Activated T-cell treated with anti-CD3 and anti-CD28 coated beads for 1 hour (primary cell): ENCODE measurements around the gene CTBP2.

Experiments
- DNase-seq: peaks from one replicate; pipeline ENCODE4 v3.0.0-alpha.2; 2020; ENCODE audit warnings: low read depth

Gene CTBP2

DNA sequence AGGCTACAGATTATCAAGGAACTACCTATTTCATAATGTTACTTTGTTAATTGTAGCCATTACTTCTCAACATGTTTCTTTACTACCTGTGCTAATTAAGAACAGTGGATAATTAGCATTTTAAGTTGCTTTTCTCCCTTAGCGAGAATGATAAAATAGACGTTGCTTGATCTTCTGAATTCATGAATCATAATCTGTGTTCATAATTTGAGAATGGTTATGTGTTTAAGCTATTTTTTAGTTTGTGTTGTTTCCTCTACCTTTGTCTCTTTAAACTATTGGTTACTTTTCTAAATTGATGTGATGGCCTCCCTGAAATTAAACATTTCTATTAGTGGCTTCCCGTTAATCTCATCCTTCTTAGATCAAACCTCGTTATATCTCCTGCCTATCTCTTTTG lies 218.5 kb downstream of the CTBP2 start, which contains the start of gene ZRANB1:
ZRANB1 (plus strand) TSS at position 301 of the 400 bp plus-strand sequence. CDS start 371 bp downstream, outside the sequence.
- DNase-seq, result no peak

DNA sequence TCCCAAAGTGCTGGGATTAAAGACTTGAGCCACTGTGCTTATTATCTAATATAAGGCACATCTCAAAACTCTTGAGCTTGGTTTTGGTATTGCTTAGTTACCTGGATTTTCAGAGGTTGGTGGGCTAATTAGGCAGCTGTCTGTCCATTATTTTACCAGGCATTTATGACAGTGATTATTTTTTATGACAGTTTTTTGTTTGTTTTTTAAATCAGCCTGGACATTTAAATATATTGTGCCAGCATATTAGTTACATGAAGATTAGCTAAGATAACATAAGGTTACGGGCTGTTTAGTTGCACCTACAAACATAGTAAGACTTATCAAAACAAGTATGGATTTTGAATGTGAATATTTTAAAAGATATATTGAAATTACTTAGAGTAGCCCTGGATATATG lies 221.1 kb downstream of the CTBP2 start:
- DNase-seq, result no peak

DNA sequence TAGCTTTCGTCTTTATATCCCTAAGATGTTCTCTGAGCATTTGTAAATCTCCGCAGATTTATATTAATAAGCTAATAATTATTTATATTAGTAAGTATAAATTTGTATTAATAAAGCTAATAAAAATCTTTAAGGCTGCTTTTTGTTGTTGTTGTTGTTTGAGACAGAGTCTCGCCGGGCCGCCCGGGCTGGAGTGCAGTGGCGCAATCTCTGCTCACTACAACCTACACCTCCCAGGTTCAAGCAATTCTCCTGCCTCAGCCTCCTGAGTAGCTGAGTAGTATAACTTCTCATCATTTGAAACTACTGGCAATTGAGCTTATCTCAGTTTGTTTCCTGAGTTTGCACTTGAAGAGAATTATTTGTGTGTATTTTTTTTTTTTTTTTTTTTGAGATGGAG lies 223.6 kb downstream of the CTBP2 start:
- DNase-seq, result no peak

DNA sequence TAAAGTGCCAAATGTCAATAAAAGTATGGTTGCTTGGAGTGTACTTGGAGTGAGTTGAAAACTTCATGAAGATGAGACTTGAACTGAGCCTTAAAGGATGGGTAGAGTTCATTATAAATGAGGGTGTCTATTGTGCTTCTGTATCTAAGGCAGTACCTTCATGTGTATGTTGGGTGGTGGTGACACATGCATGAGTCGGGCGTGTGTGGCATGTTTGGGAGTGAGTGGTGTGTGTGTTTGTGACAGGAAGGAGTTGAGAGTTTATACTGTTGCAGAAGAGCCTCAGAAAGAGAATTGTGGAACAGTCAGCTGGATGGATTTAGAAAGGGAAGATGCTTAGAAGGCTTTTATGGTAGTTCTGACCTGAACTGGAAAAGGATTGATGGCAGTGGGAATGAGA lies 224.4 kb downstream of the CTBP2 start:
- no peak for DNase-seq
